GM23248 (cell line): ENCODE data around the gene CYFIP1. TPM values are rescaled to one million over a fixed set of nuclear protein-coding genes. Genes with fewer than 3 reads are reported as not detected.

Experiments
- DNase-seq: peaks from one replicate; pipeline ENCODE4 v3.0.0-alpha.2; 2015
- H2AFZ ChIP-seq: fragments of 200-600 bp; sonication (generic); 2 replicates; pipeline ENCODE4 v1.6.1; 2016; ENCODE audit warnings: antibody characterized with exemption
- H3F3A ChIP-seq: fragments of 200-600 bp; sonication (generic); 2 replicates; pipeline ENCODE4 v1.6.1; 2016; ENCODE audit warnings: mild to moderate bottlenecking, antibody characterized with exemption, mixed run types; ENCODE audit not compliant: insufficient read depth
- H3K27ac ChIP-seq: fragments of 200-600 bp; sonication (generic); 2 replicates; pipeline ENCODE4 v1.5.1; 2016; ENCODE audit warnings: mild to moderate bottlenecking
- H3K27me3 ChIP-seq: fragments of 200-600 bp; sonication (generic); replicated peaks from 2 replicates; pipeline ENCODE4 v1.6.1; 2016; ENCODE audit warnings: mild to moderate bottlenecking; ENCODE audit not compliant: insufficient read depth
- H3K36me3 ChIP-seq: fragments of 200-600 bp; sonication (generic); 2 replicates; pipeline ENCODE4 v1.6.1; 2016; ENCODE audit warnings: low read depth, mild to moderate bottlenecking
- H3K4me1 ChIP-seq: fragments of 200-600 bp; sonication (generic); 2 replicates; pipeline ENCODE4 v1.6.1; 2016; ENCODE audit warnings: mild to moderate bottlenecking; ENCODE audit not compliant: insufficient read depth
- H3K4me2 ChIP-seq: fragments of 200-600 bp; sonication (generic); one replicate; pipeline ENCODE4 v1.6.1; 2016; ENCODE audit warnings: mild to moderate bottlenecking; ENCODE audit not compliant: unreplicated experiment
- H3K4me3 ChIP-seq: fragments of 200-600 bp; sonication (generic); 2 replicates; pipeline ENCODE4 v1.5.1; 2016; ENCODE audit warnings: mild to moderate bottlenecking
- H3K79me2 ChIP-seq: fragments of 200-600 bp; sonication (generic); 2 replicates; pipeline ENCODE4 v1.6.1; 2016; ENCODE audit warnings: mild to moderate bottlenecking; ENCODE audit not compliant: insufficient read depth
- H3K9ac ChIP-seq: fragments of 200-600 bp; sonication (generic); 2 replicates; pipeline ENCODE4 v1.6.1; 2016; ENCODE audit warnings: mild to moderate bottlenecking
- H3K9me2 ChIP-seq: fragments of 200-600 bp; sonication (generic); 2 replicates; pipeline ENCODE4 v1.6.1; 2016; ENCODE audit warnings: mixed run types, mild to moderate bottlenecking, moderate library complexity; ENCODE audit not compliant: insufficient read depth
- H3K9me3 ChIP-seq: fragments of 200-600 bp; sonication (generic); one replicate; pipeline ENCODE4 v1.6.1; 2017; ENCODE audit warnings: low read depth
- H4K20me1 ChIP-seq: fragments of 200-600 bp; sonication (generic); 2 replicates; pipeline ENCODE4 v1.6.0; 2016; ENCODE audit not compliant: insufficient read depth
- EZH2 ChIP-seq: fragments of 200-600 bp; sonication (generic); IDR thresholded peaks from 2 replicates; pipeline ENCODE4 v1.6.1; 2018; ENCODE audit warnings: antibody characterized with exemption, mild to moderate bottlenecking; ENCODE audit not compliant: insufficient read depth, poor library complexity, severe bottlenecking
- EZH2phosphoT487 ChIP-seq: fragments of 200-600 bp; sonication (generic); IDR thresholded peaks from 2 replicates; pipeline ENCODE4 v1.6.1; 2018; ENCODE audit warnings: antibody characterized with exemption, moderate library complexity, mild to moderate bottlenecking, low read depth; ENCODE audit not compliant: insufficient read depth
- WGBS, 2 experiments: methylation state at CpG; one replicate each; pipeline ENCODE4 v1.1.6; 2015 to 2017; ENCODE audit warnings: low lambda C conversion rate in 2 of 2, low coverage in 1 of 2; ENCODE audit errors: missing lambda C conversion rate in 2 of 2; 5-methylcytosine and 5-hydroxymethylcytosine counted together
- in situ Hi-C: fragments of 300-500 bp; cut with MboI; formaldehyde crosslinking; loops from 2 replicates; pipeline ENCODE4 v1.15.0; 2020
- polyA plus RNA-seq: library from polyadenylated mRNA; unstranded; fragments of >200 nt; fragmentation: Nextera tagmentation; extraction: Ambion mirVana; gene quantifications from 2 replicates; pipeline ENCODE4 v1.2.1, GENCODE V29; 2016
- total RNA-seq: library from RNA; depleted of rRNA; stranded (reverse); fragments of >200 nt; shearing (Covaris generic); gene quantifications from 2 replicates; pipeline ENCODE4 v1.2.3, GENCODE V29; 2014

The CYFIP1 gene
- total and polyA plus RNA-seq, 2 experiments from 2014 or later: 80.5 to 129 TPM

GRCh38 chr15:22961762-22962161 lies 18.4 kb downstream of the CYFIP1 start:
- Histone ChIP-seq H3F3A (peaks cover 41% of the 10 kb centered on the region; the same call in 1 of the 2 replicates), H3K9me2 (no peaks in the 10 kb centered on the region), H3K27ac (peak overlapping the region; percentile 62), H3K4me2 (peak overlapping the region; percentile 61), H3K9me3 (no peaks in the 10 kb centered on the region), H4K20me1 (no peaks in the 10 kb centered on the region), H3K79me2 (peaks cover 98% of the 10 kb centered on the region), H3K36me3 (0 out of 2 replicates have a peak, but pooled peaks cover 3% of the 10 kb centered on the region), H3K4me1 (peaks cover 40% of the 10 kb centered on the region), H3K4me3 (peak overlapping the region; percentile 47), H2AFZ (no peak overlapping the region), H3K27me3 (no peaks in the 10 kb centered on the region), H3K9ac (peak overlapping the region; percentile 52)
- in situ Hi-C loops: no loop called here
- TF ChIP-seq EZH2 (no peak), EZH2phosphoT487 (no peak)
- DNase-seq: peak; percentile 54
- WGBS, 2 experiments: 0% methylated on average over 1 of the region's 1 CpG

- Histone ChIP-seq H3K9me3 (no peaks in the 10 kb centered on the region), H3K9me2 (no peaks in the 10 kb centered on the region), H2AFZ (no peak overlapping the region), H3F3A (peaks cover 41% of the 10 kb centered on the region; the same call in 1 of the 2 replicates), H3K27me3 (no peaks in the 10 kb centered on the region), H3K4me2 (no peak overlapping the region), H3K9ac (no peak overlapping the region), H4K20me1 (no peaks in the 10 kb centered on the region), H3K4me1 (peaks cover 40% of the 10 kb centered on the region), H3K27ac (peak overlapping the region; percentile 12), H3K36me3 (0 out of 2 replicates have a peak, but pooled peaks cover 3% of the 10 kb centered on the region), H3K79me2 (peaks cover 98% of the 10 kb centered on the region), H3K4me3 (no peak overlapping the region)
- no peak for DNase-seq
- in situ Hi-C loops: no loop called here
- TF ChIP-seq EZH2: no peak
- no peak for TF ChIP-seq EZH2phosphoT487
- 95 to 99% methylated on average over 8 of the region's 8 CpGs for WGBS, 2 experiments
Observed at GRCh38 chr15:22960556-22960955, 19.6 kb downstream of the CYFIP1 start.

GRCh38 chr15:22960126-22960525 lies 20.0 kb downstream of the CYFIP1 start:
- no peaks in the 10 kb centered on the region for H3K27me3 ChIP-seq
- H3K4me3 ChIP-seq: no peak overlapping the region
- no peaks in the 10 kb centered on the region for H3K9me3 ChIP-seq
- H3K4me1 ChIP-seq: peaks cover 40% of the 10 kb centered on the region
- peaks cover 41% of the 10 kb centered on the region; the same call in 1 of the 2 replicates for H3F3A ChIP-seq
- H3K9me2 ChIP-seq: no peaks in the 10 kb centered on the region
- 92 to 93% methylated on average over 11 of the region's 11 CpGs for WGBS, 2 experiments
- no peaks in the 10 kb centered on the region for H4K20me1 ChIP-seq
- TF ChIP-seq EZH2: no peak
- no peak for TF ChIP-seq EZH2phosphoT487
- DNase-seq: no peak
- no peak overlapping the region for H2AFZ ChIP-seq
- H3K4me2 ChIP-seq: no peak overlapping the region
- H3K27ac ChIP-seq: peak overlapping the region; percentile 12; the same call in 1 of the 2 replicates
- peaks cover 98% of the 10 kb centered on the region for H3K79me2 ChIP-seq
- H3K9ac ChIP-seq: no peak overlapping the region
- in situ Hi-C loops: no loop called here
- 0 out of 2 replicates have a peak, but pooled peaks cover 3% of the 10 kb centered on the region for H3K36me3 ChIP-seq

- 88 to 91% methylated on average over 29 to 32 of the region's 33 CpGs for WGBS, 2 experiments
- Histone ChIP-seq H4K20me1 (no peaks in the 10 kb centered on the region), H3K36me3 (0 out of 2 replicates have a peak, but pooled peaks cover 3% of the 10 kb centered on the region), H3K4me2 (no peak overlapping the region), H3K79me2 (peaks cover 98% of the 10 kb centered on the region), H3K9me3 (no peaks in the 10 kb centered on the region), H3K4me1 (peaks cover 37% of the 10 kb centered on the region), H3K27me3 (no peaks in the 10 kb centered on the region), H3F3A (peaks cover 38% of the 10 kb centered on the region; the same call in 1 of the 2 replicates), H2AFZ (no peak overlapping the region), H3K4me3 (no peak overlapping the region), H3K9me2 (no peaks in the 10 kb centered on the region), H3K27ac (no peak overlapping the region), H3K9ac (no peak overlapping the region)
- TF ChIP-seq EZH2phosphoT487: no peak
- TF ChIP-seq EZH2: no peak
- in situ Hi-C loops: no loop called here
- no peak for DNase-seq
Observed at GRCh38 chr15:22959321-22960101, 20.7 kb downstream of the CYFIP1 start.
